Upper lobe of left lung (tissue), 6 donors: ENCODE data around the gene GPR42. TPM values are rescaled to one million over a fixed set of nuclear protein-coding genes. Genes with fewer than 3 reads are reported as not detected.
"Not testable (repeated sequence)": the region's sequence is repeated elsewhere in the genome, so short reads cannot be mapped to it uniquely, and the experiment has no call there.

Experiments
- ATAC-seq, 2 donors: fragments of 200-7000 bp; cut with Tn5 transposase; one replicate each; pipeline ENCODE4 v1.9.1; 2022; ENCODE audit warnings: mild to moderate bottlenecking in 2 of 2, moderate library complexity in 2 of 2; ENCODE audit not compliant: low FRiP score in 2 of 2
- DNase-seq, 2 donors: peaks; one replicate each; pipeline ENCODE4 v3.0.0-alpha.2; 2019 to 2020
- H3K27ac ChIP-seq, 4 donors: fragments of 200-600 bp; sonication (generic); one replicate each; pipeline ENCODE4 v1.5.1; 2016 to 2019
- H3K27me3 ChIP-seq, 4 donors: fragments of 200-600 bp; sonication (generic); one replicate each; pipeline ENCODE4 v1.5.1; 2017 to 2019
- H3K36me3 ChIP-seq, 4 donors: fragments of 200-600 bp; sonication (generic); one replicate each; pipeline ENCODE4 v1.5.1; 2016 to 2019
- H3K4me1 ChIP-seq, 4 donors: fragments of 200-600 bp; sonication (generic); one replicate each; pipeline ENCODE4 v1.5.1; 2018 to 2019
- H3K4me3 ChIP-seq, 4 donors: fragments of 200-600 bp; sonication (generic); one replicate each; pipeline ENCODE4 v1.5.1; 2017 to 2019; ENCODE audit warnings: mild to moderate bottlenecking in 2 of 4, moderate library complexity in 1 of 4
- H3K9me3 ChIP-seq, 4 donors: fragments of 200-600 bp; sonication (generic); one replicate each; pipeline ENCODE4 v1.5.1; 2018 to 2019
- CTCF ChIP-seq, 6 experiments: fragments of 450-650 bp in 4 of 6; fragments of 200-600 bp in 2 of 6; sonication (generic) in 2 of 6; IDR thresholded peaks; one replicate each; pipeline ENCODE4 v1.5.1; 2016 to 2019; ENCODE audit warnings: antibody characterized with exemption in 6 of 6
- EP300 ChIP-seq, 4 donors: sonication (generic); formaldehyde crosslinking; IDR thresholded peaks; one replicate each; pipeline ENCODE4 v1.5.1; 2017; ENCODE audit warnings: antibody characterized with exemption in 4 of 4, control low read depth in 2 of 4
- POLR2A ChIP-seq, 4 donors: fragments of 450-650 bp; IDR thresholded peaks; one replicate each; pipeline ENCODE4 v1.5.1; 2016 to 2017; ENCODE audit warnings: antibody characterized with exemption in 4 of 4, mild to moderate bottlenecking in 2 of 4
- POLR2AphosphoS5 ChIP-seq, 2 donors: sonication (generic); formaldehyde crosslinking; IDR thresholded peaks; one replicate each; pipeline ENCODE4 v1.5.1; 2017; ENCODE audit warnings: antibody characterized with exemption in 2 of 2
- WGBS, 2 donors: methylation state at CpG; one replicate each; pipeline ENCODE4 v1.1.5; 2017 to 2018; 5-methylcytosine and 5-hydroxymethylcytosine counted together
- total RNA-seq, 6 donors: library from RNA; depleted of rRNA in 4 of 6; stranded (reverse); fragments of >200 nt in 4 of 6; gene quantifications; one replicate each; pipeline versions ENCODE4 v1.1.0 to v1.2.1, GENCODE V29; 2016 to 2021
- donor health status: DM: no; HTN: no; CAD: no; lungs with moderate emphysema.
- donor health status: DM: no; HTN: yes; CAD: no; lungs with severe emphysema.

The GPR42 gene
- total RNA-seq, 6 donors from 2014 or later = 0.14 to 0.17 TPM; not detected in 4

- DNase-seq (no peak), ATAC-seq (no peak)
- Histone ChIP-seq H3K36me3 (no peaks in the 10 kb centered on the region), H3K4me1 (peaks cover 0 to 3% (median 0%) of the 10 kb centered on the region in 4 donors), H3K27me3 (no peaks in the 10 kb centered on the region), H3K9me3 (no peaks in the 10 kb centered on the region), H3K27ac (no peak overlapping the region), H3K4me3 (no peak overlapping the region)
- TF ChIP-seq POLR2A (IDR thresholded peaks at IDR 0.05) (no peak), EP300 (IDR thresholded peaks at IDR 0.05) (no peak), POLR2AphosphoS5 (IDR thresholded peaks at IDR 0.05) (no peak), CTCF (IDR thresholded peaks at IDR 0.05) (no peak)
- 87 to 91% methylated on average over 12 of the region's 12 CpGs for WGBS, 2 donors
Observed at GRCh38 chr19:35398570-35398969, 27.7 kb downstream of the GPR42 start.

GRCh38 chr19:35399231-35399630, 28.4 kb downstream of the GPR42 start:
- Histone ChIP-seq H3K27ac (no peak overlapping the region), H3K9me3 (no peaks in the 10 kb centered on the region), H3K27me3 (no peaks in the 10 kb centered on the region), H3K4me3 (no peak overlapping the region), H3K36me3 (no peaks in the 10 kb centered on the region), H3K4me1 (peaks cover 0 to 3% (median 0%) of the 10 kb centered on the region in 4 donors)
- no peak for DNase-seq
- no peak for ATAC-seq
- TF ChIP-seq POLR2AphosphoS5 (IDR thresholded peaks at IDR 0.05) = no peak
- no peak for TF ChIP-seq POLR2A (IDR thresholded peaks at IDR 0.05)
- no peak for TF ChIP-seq CTCF (IDR thresholded peaks at IDR 0.05)
- TF ChIP-seq EP300 (IDR thresholded peaks at IDR 0.05) = no peak
- 66 to 83% methylated on average over 4 of the region's 4 CpGs for WGBS, 2 donors

- Histone ChIP-seq H3K9me3 (no peaks in the 10 kb centered on the region), H3K27ac (no peak overlapping the region), H3K27me3 (no peaks in the 10 kb centered on the region), H3K4me1 (peaks cover 0 to 3% (median 0%) of the 10 kb centered on the region in 4 donors), H3K4me3 (no peak overlapping the region), H3K36me3 (no peaks in the 10 kb centered on the region)
- TF ChIP-seq POLR2A (IDR thresholded peaks at IDR 0.05) = no peak
- no peak for TF ChIP-seq POLR2AphosphoS5 (IDR thresholded peaks at IDR 0.05)
- TF ChIP-seq CTCF (IDR thresholded peaks at IDR 0.05) = no peak
- no peak for TF ChIP-seq EP300 (IDR thresholded peaks at IDR 0.05)
- ATAC-seq = no peak
- 86 to 94% methylated on average over 10 of the region's 10 CpGs for WGBS, 2 donors
- DNase-seq = no peak
Observed at GRCh38 chr19:35399948-35400772, 29.3 kb downstream of the GPR42 start.

GRCh38 chr19:35400773-35401100, 29.9 kb downstream of the GPR42 start:
- no peaks in the 10 kb centered on the region for H3K27me3 ChIP-seq
- no peak overlapping the region for H3K4me3 ChIP-seq
- no peak for ATAC-seq
- H3K4me1 ChIP-seq = peaks cover 0 to 2% (median 0%) of the 10 kb centered on the region in 4 donors
- no peaks in the 10 kb centered on the region for H3K36me3 ChIP-seq
- DNase-seq = no peak
- H3K27ac ChIP-seq = no peak overlapping the region
- no peaks in the 10 kb centered on the region for H3K9me3 ChIP-seq
- TF ChIP-seq CTCF (IDR thresholded peaks at IDR 0.05) = no peak
- WGBS, 2 donors = 88 to 89% methylated on average over 7 of the region's 7 CpGs

- ATAC-seq, H3K4me3 ChIP-seq, H3K4me1 ChIP-seq, H3K9me3 ChIP-seq, H3K27ac ChIP-seq, H3K27me3 ChIP-seq, H3K36me3 ChIP-seq, DNase-seq: not testable (repeated sequence)
- 84 to 89% methylated on average over 9 of the region's 9 CpGs for WGBS, 2 donors
Observed at GRCh38 chr19:35401416-35401815, 30.5 kb downstream of the GPR42 start.
